K562 (cell line): ENCODE measurements around the gene IFI27L2. TPM values are rescaled to one million over a fixed set of nuclear protein-coding genes. Genes with fewer than 3 reads are reported as not detected.

Experiments
- ATAC-seq: fragments of 200-7000 bp; cut with Tn5 transposase; 3 replicates; pipeline ENCODE4 v1.9.1; 2020; ENCODE audit warnings: moderate library complexity
- BruUV-seq: library from RNA; stranded (reverse); fragments of 400-500 nt; replicated peaks from 2 replicates; lab custom pipeline; 2021; lab: Mats Ljungman, UMichigan
- CTCF ChIA-PET: fragments of 300-600 bp; formaldehyde crosslinking; extraction: SDS; loops from one replicate; lab custom pipeline; 2021; ENCODE audit warnings: low intra/inter-chr PET ratio; lab: Yijun Ruan, JAX
- POLR2A ChIA-PET: fragments of 300-600, 350-650 bp; sonication (Branson Sonifier 250); formaldehyde crosslinking; extraction: SDS; loops from one replicate; lab custom pipeline; 2021; ENCODE audit warnings: antibody characterized with exemption, inconsistent platforms; lab: Yijun Ruan, JAX
- DNase-seq, 4 experiments: peaks; one replicate each; pipeline versions ENCODE4 v3.0.0 to v3.0.0-alpha.2; 2011 to 2018; ENCODE audit warnings: low spot score in 3 of 4, mixed read lengths in 3 of 4; ENCODE audit errors: extremely low read depth in 1 of 4
- FAIRE-seq: peaks from 2 replicates; lab custom pipeline; 2011; peaks lifted over from hg19 to GRCh38; lab: Jason Lieb, UNC
- H2AFZ ChIP-seq: 2 replicates; pipeline ENCODE4 v1.6.0; 2011; ENCODE audit warnings: low read depth, low read length, control low read depth, inconsistent platforms
- H3K27ac ChIP-seq: fragments of 200-600 bp; 3 replicates; pipeline ENCODE4 v1.8.0; 2011; ENCODE audit warnings: low read depth, mild to moderate bottlenecking, control low read depth, inconsistent platforms, low read length, moderate library complexity, mixed read lengths; ENCODE audit errors: extremely low read depth
- H3K27me3 ChIP-seq, 2 experiments: fragments of 300-600 bp in 1 of 2; 2 replicates in 1 of 2; 3 replicates in 1 of 2; pipeline versions ENCODE4 v1.6.0 to v1.8.0; 2011; ENCODE audit warnings: inconsistent platforms in 2 of 2, low read length in 2 of 2, mild to moderate bottlenecking in 1 of 2, mixed read lengths in 1 of 2, moderate library complexity in 1 of 2; ENCODE audit not compliant: control insufficient read depth in 2 of 2, insufficient read depth in 2 of 2
- H3K36me3 ChIP-seq: fragments of 300-600 bp; 3 replicates; pipeline ENCODE4 v1.8.0; 2011; ENCODE audit warnings: mild to moderate bottlenecking, low read length, inconsistent platforms; ENCODE audit not compliant: control insufficient read depth, insufficient read depth
- H3K4me1 ChIP-seq, 2 experiments: fragments of 200-600 bp in 1 of 2; replicated peaks in 1 of 2; 2 replicates in 1 of 2; 3 replicates in 1 of 2; pipeline versions ENCODE4 v1.5.1 to v1.8.0; 2011; ENCODE audit warnings: inconsistent platforms in 2 of 2, low read length in 2 of 2, mild to moderate bottlenecking in 1 of 2, mixed read lengths in 1 of 2, moderate library complexity in 1 of 2; ENCODE audit not compliant: control insufficient read depth in 2 of 2, insufficient read depth in 2 of 2
- H3K4me2 ChIP-seq: 2 replicates; pipeline ENCODE4 v1.6.1; 2011; ENCODE audit warnings: low read length, control low read depth, inconsistent platforms, mixed read lengths; ENCODE audit not compliant: insufficient read depth
- H3K4me3 ChIP-seq: fragments of 200-600 bp; sonication (generic), shearing (Covaris generic); 2 replicates; pipeline ENCODE4 v1.5.1; 2016; ENCODE audit warnings: control low read depth, inconsistent platforms
- H3K79me2 ChIP-seq: fragments of 200-600 bp; 3 replicates; pipeline ENCODE4 v1.8.0; 2011; ENCODE audit warnings: low read length, inconsistent platforms; ENCODE audit not compliant: control insufficient read depth, insufficient read depth
- H3K9ac ChIP-seq, 2 experiments: 2 replicates each; pipeline versions ENCODE4 v1.6.0 to v1.6.1; 2011; ENCODE audit warnings: low read depth in 2 of 2, low read length in 2 of 2, control low read depth in 1 of 2, inconsistent platforms in 1 of 2, mild to moderate bottlenecking in 1 of 2, mixed read lengths in 1 of 2; ENCODE audit not compliant: insufficient read depth in 1 of 2
- H3K9me1 ChIP-seq: one replicate; pipeline ENCODE4 v1.6.0; 2011; ENCODE audit warnings: inconsistent platforms, mild to moderate bottlenecking, low read length, moderate library complexity; ENCODE audit not compliant: control insufficient read depth, insufficient read depth
- H3K9me3 ChIP-seq: replicated peaks from 2 replicates; pipeline ENCODE4 v1.5.1; 2011; ENCODE audit warnings: low read depth, low read length, inconsistent platforms; ENCODE audit not compliant: control insufficient read depth, insufficient read depth
- H4K20me1 ChIP-seq: replicated peaks from 2 replicates; pipeline ENCODE4 v1.6.1; 2011; ENCODE audit warnings: low read length, inconsistent platforms, mixed read lengths; ENCODE audit not compliant: control insufficient read depth, insufficient read depth
- BACH1 ChIP-seq: fragments of 200-800 bp; sonication (Bioruptor generic); IDR thresholded peaks from 2 replicates; pipeline ENCODE4 v1.6.1; 2016; ENCODE audit warnings: missing genetic modification characterization, missing compliant biosample characterization
- ELF4 ChIP-seq: fragments of 450-650 bp; formaldehyde crosslinking; IDR thresholded peaks from 2 replicates; pipeline ENCODE4 v1.4.0; 2022; ENCODE audit warnings: missing genetic modification characterization
- EP300 ChIP-seq: IDR thresholded peaks from 2 replicates; pipeline ENCODE4 v1.6.1; 2012; ENCODE audit warnings: low read length, improper control_type of control experiment
- EP400 ChIP-seq: fragments of 450-650 bp; IDR thresholded peaks from 2 replicates; pipeline ENCODE4 v1.6.1; 2017; ENCODE audit warnings: antibody characterized with exemption, mild to moderate bottlenecking, moderate library complexity
- ETV6 ChIP-seq, 3 experiments: fragments of 150-350 bp in 1 of 3; sonication (generic) in 1 of 3; formaldehyde crosslinking in 1 of 3; IDR thresholded peaks; 2 replicates each; pipeline versions ENCODE4 v1.6.1 to v1.8.0; 2014 to 2022; ENCODE audit warnings: borderline replicate concordance in 2 of 3, low read depth in 2 of 3, antibody characterized with exemption in 1 of 3, low read length in 1 of 3, mild to moderate bottlenecking in 1 of 3, missing genetic modification reagents in 1 of 3
- KAT2B ChIP-seq: IDR thresholded peaks from one replicate; pipeline ENCODE4 v1.6.1; 2012; ENCODE audit warnings: low read depth, mild to moderate bottlenecking, control low read depth, inconsistent platforms, low read length, moderate library complexity
- KDM1A ChIP-seq, 2 experiments: fragments of 450-650 bp; IDR thresholded peaks; 2 replicates each; pipeline ENCODE4 v1.6.1; 2016; ENCODE audit warnings: mild to moderate bottlenecking in 2 of 2
- KHSRP ChIP-seq: fragments of 450-650 bp; IDR thresholded peaks from 2 replicates; pipeline ENCODE4 v1.6.1; 2017
- SAP30 ChIP-seq: fragments of 200-600 bp; sonication (generic); IDR thresholded peaks from 2 replicates; pipeline ENCODE4 v1.6.1; 2012; ENCODE audit warnings: borderline replicate concordance, low read depth, mild to moderate bottlenecking, moderate library complexity, low read length, control low read depth, inconsistent platforms; ENCODE audit not compliant: insufficient read depth, poor library complexity, severe bottlenecking
- TFAM ChIP-seq: fragments of 250-450 bp; sonication (Bioruptor Pico); conservative IDR thresholded peaks from 2 replicates; pipeline ENCODE4 v1.5.0; 2021; ENCODE audit warnings: mild to moderate bottlenecking, moderate library complexity
- TRIM24 ChIP-seq, 2 experiments: fragments of 450-650 bp; IDR thresholded peaks; 2 replicates each; pipeline ENCODE4 v1.6.1; 2016
- TSC22D4 ChIP-seq: fragments of 450-650 bp; IDR thresholded peaks from 2 replicates; pipeline ENCODE4 v1.6.1; 2016; ENCODE audit warnings: missing genetic modification characterization, missing biosample characterization, control low read depth
- ZBED1 ChIP-seq: IDR thresholded peaks from 2 replicates; pipeline ENCODE4 v1.6.1; 2014
- ZC3H11A ChIP-seq: IDR thresholded peaks from 2 replicates; pipeline ENCODE4 v1.6.1; 2012; ENCODE audit warnings: low read depth, low read length, improper control_type of control experiment
- ZNF347 ChIP-seq: fragments of 450-650 bp; formaldehyde crosslinking; IDR thresholded peaks from 2 replicates; pipeline ENCODE4 v1.4.0; 2020; ENCODE audit warnings: low read depth, mild to moderate bottlenecking, moderate library complexity
- ZNF780A ChIP-seq: fragments of 250-450 bp; sonication (Bioruptor Pico); IDR thresholded peaks from 2 replicates; pipeline ENCODE4 v1.5.0; 2021; ENCODE audit warnings: mild to moderate bottlenecking
- ZNF79 ChIP-seq: fragments of 250-450 bp; sonication (Bioruptor Pico); IDR thresholded peaks from 2 replicates; pipeline ENCODE4 v1.4.0; 2020; ENCODE audit warnings: low read depth, mild to moderate bottlenecking, moderate library complexity
- WGBS: fragments of 100-300 bp; shearing (Covaris generic); methylation state at CpG from one replicate; pipeline ENCODE4 v1.1.6; 2016; ENCODE audit warnings: low coverage, mixed read lengths; ENCODE audit not compliant: insufficient coverage; ENCODE audit errors: missing lambda C conversion rate; 5-methylcytosine and 5-hydroxymethylcytosine counted together
- in situ Hi-C: fragments of 300-500 bp; cut with MboI; formaldehyde crosslinking; loops from 4 replicates; pipeline ENCODE4 v1.15.0; 2018; ENCODE audit warnings: inconsistent platforms, mixed read lengths
- intact Hi-C: fragments of 100-400 bp; cut with micrococcal nuclease; formaldehyde crosslinking; loops from 2 replicates; pipeline ENCODE4 v1.14.2; 2022
- polyA plus RNA-seq, 8 experiments: library from polyadenylated mRNA; depleted of rRNA in 4 of 8; stranded (reverse) in 5 of 8; unstranded in 3 of 8; fragments of >200 nt; fragmentation: Nextera tagmentation in 2 of 8; fragmentation: Illumina TruSeq in 1 of 8; extraction: Ambion mirVana in 2 of 8; extraction: Trizol in 1 of 8; gene quantifications; 2 replicates each; pipeline versions ENCODE4 v1.2.1 to v1.2.3, GENCODE V29; 2011 to 2014; ENCODE audit warnings: inconsistent platforms in 1 of 8, missing spikeins in 1 of 8
- total RNA-seq, 7 experiments: library from RNA; depleted of rRNA in 6 of 7; stranded (reverse); fragments of >200 nt in 6 of 7; fragmentation: Illumina TruSeq in 2 of 7; extraction: Trizol in 2 of 7; gene quantifications; 2 replicates each; pipeline versions ENCODE4 v1.2.1 to v1.2.3, GENCODE V29; 2011 to 2021; ENCODE audit warnings: low replicate concordance in 1 of 7

Gene IFI27L2
- total and polyA plus RNA-seq, 9 of the 15 experiments (the other 6 are each of a cell fraction or from before 2014, with no cell fraction given), result 1.0 to 9.3 (median 4.1) TPM

DNA sequence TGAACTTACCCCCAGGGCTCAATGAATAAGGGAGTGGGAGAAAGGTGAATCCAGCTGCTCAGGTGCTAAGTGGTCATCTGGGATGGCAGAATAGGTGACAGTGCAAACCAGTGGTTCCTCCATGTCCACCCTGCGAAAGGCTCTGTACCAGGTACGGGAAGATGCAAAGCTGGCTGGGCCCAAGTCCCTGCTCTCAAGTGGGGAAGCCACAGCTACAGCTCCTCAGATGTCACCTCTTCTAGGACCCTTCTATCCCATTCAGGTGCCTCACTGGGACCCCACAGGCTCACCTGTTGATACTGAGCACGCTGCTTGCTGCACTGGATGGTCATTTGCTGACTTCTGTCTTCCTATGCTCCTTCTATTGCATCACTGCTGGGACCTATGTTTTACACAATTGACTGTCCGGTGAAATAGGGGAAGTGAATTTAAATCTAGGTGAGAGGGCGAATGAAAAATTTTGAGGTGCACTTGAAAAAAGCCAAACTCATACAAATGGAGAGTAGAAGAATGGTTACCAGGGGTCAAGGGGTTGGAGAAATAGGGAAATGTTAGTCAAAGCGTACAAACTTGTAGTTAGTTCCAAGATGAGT, 24.4 kb upstream of the IFI27L2 start:
- ChIA-PET POLR2A (no interaction called here), CTCF (no interaction called here)
- no peak overlapping the region for H3K27ac ChIP-seq
- H2AFZ ChIP-seq, result no peak overlapping the region
- H3K9me1 ChIP-seq, result no peaks in the 10 kb centered on the region
- H4K20me1 ChIP-seq, result no peaks in the 10 kb centered on the region
- no peak overlapping the region for H3K9ac ChIP-seq
- TF ChIP-seq TSC22D4 (no peak), ZC3H11A (no peak), BACH1 (tag) (no peak), EP300 (no peak), TFAM (CRISPR knock-in tag) (no peak), TRIM24 (IDR thresholded peaks at IDR 0.05) (no peak), EP400 (no peak), ZNF780A (CRISPR knock-in tag) (no peak), ZNF347 (no peak), ELF4 (CRISPR knock-in tag) (no peak), SAP30 (no peak), ZBED1 (no peak), KHSRP (no peak), KDM1A (IDR thresholded peaks at IDR 0.05) (no peak), ZNF79 (no peak), ETV6 (IDR thresholded peaks at IDR 0.05; ENCODE audit: borderline replicate concordance in 1 of 2, low read depth in 2 of 2, low read length in 1 of 2) (no peak), ETV6 (CRISPR knock-in tag; IDR thresholded peaks at IDR 0.05; ENCODE audit: borderline replicate concordance) (no peak), KAT2B (no peak)
- 0% methylated on average over 5 of the region's 6 CpGs for WGBS
- H3K79me2 ChIP-seq, result no peaks in the 10 kb centered on the region
- no peak for DNase-seq
- FAIRE-seq, result no peak
- no peaks in the 10 kb centered on the region for H3K4me1 ChIP-seq
- H3K9me3 ChIP-seq, result no peaks in the 10 kb centered on the region
- in situ Hi-C loops, result no loop called here
- H3K4me3 ChIP-seq, result no peak overlapping the region
- no TSS peak for BruUV-seq
- H3K27me3 ChIP-seq, result no peaks in the 10 kb centered on the region
- intact Hi-C loops, result no loop called here
- ATAC-seq, result no peak
- no peaks in the 10 kb centered on the region for H3K36me3 ChIP-seq
- H3K4me2 ChIP-seq, result no peak overlapping the region
